PC-9 (cell line): ENCODE data around the gene SLC26A5. TPM values are rescaled to one million over a fixed set of nuclear protein-coding genes. Genes with fewer than 3 reads are reported as not detected.

Experiments used
- BruUV-seq: library from RNA; stranded (reverse); fragments of 400-500 nt; replicated peaks from 2 replicates; lab custom pipeline; 2021; lab: Mats Ljungman, UMichigan
- CTCF ChIA-PET: fragments of 300-600 bp; sonication (Branson Sonifier 250); formaldehyde crosslinking; loops from one replicate; lab custom pipeline; 2022; ENCODE audit warnings: antibody characterized with exemption; lab: Charles Lee
- POLR2A ChIA-PET: fragments of 300-600 bp; sonication (Branson Sonifier 250); formaldehyde crosslinking; loops from one replicate; lab custom pipeline; 2022; ENCODE audit warnings: antibody characterized with exemption; ENCODE audit not compliant: unreplicated experiment; lab: Charles Lee
- DNase-seq, 2 experiments: peaks; one replicate each; pipeline versions ENCODE4 v3.0.0 to v3.0.0-alpha.2; 2015 to 2022; ENCODE audit warnings: mixed read lengths in 1 of 2
- H2AFZ ChIP-seq: fragments of 200-600 bp; sonication (generic); 2 replicates; pipeline ENCODE4 v1.8.1; 2017; ENCODE audit warnings: antibody characterized with exemption
- H3F3A ChIP-seq: fragments of 200-600 bp; sonication (generic); 2 replicates; pipeline ENCODE4 v1.8.1; 2017; ENCODE audit warnings: antibody characterized with exemption, mild to moderate bottlenecking, low read depth; ENCODE audit not compliant: insufficient read depth
- H3K27ac ChIP-seq: fragments of 200-600 bp; sonication (generic); 2 replicates; pipeline ENCODE4 v1.6.1; 2016; ENCODE audit warnings: mixed run types
- H3K27me3 ChIP-seq: fragments of 200-600 bp; sonication (generic); 2 replicates; pipeline ENCODE4 v1.6.1; 2016; ENCODE audit warnings: low read depth, mixed run types; ENCODE audit not compliant: insufficient read depth
- H3K36me3 ChIP-seq: fragments of 200-600 bp; sonication (generic); 2 replicates; pipeline ENCODE4 v1.6.1; 2016; ENCODE audit warnings: low read depth, mixed run types
- H3K4me1 ChIP-seq: fragments of 200-600 bp; sonication (generic); replicated peaks from 2 replicates; pipeline ENCODE4 v1.6.1; 2016; ENCODE audit warnings: mixed run types; ENCODE audit not compliant: insufficient read depth
- H3K4me2 ChIP-seq: fragments of 200-600 bp; sonication (generic); 2 replicates; pipeline ENCODE4 v1.6.1; 2017; ENCODE audit warnings: mixed run types
- H3K4me3 ChIP-seq: fragments of 200-600 bp; sonication (generic); 2 replicates; pipeline ENCODE4 v1.6.1; 2016; ENCODE audit warnings: mixed run types
- H3K79me2 ChIP-seq: fragments of 200-600 bp; sonication (generic); 2 replicates; pipeline ENCODE4 v1.6.1; 2017; ENCODE audit warnings: low read depth, mixed run types
- H3K9me2 ChIP-seq: fragments of 200-600 bp; sonication (generic); 2 replicates; pipeline ENCODE4 v1.8.1; 2017; ENCODE audit warnings: mild to moderate bottlenecking; ENCODE audit not compliant: insufficient read depth
- H3K9me3 ChIP-seq: fragments of 200-600 bp; sonication (generic); 2 replicates; pipeline ENCODE4 v1.8.1; 2016; ENCODE audit warnings: low read depth; ENCODE audit not compliant: insufficient read depth
- H4K20me1 ChIP-seq: fragments of 200-600 bp; sonication (generic); 2 replicates; pipeline ENCODE4 v1.8.1; 2017; ENCODE audit not compliant: insufficient read depth
- CTCF ChIP-seq: fragments of 200-600 bp; sonication (generic); conservative IDR thresholded peaks from 2 replicates; pipeline ENCODE4 v1.6.1; 2017; ENCODE audit warnings: mixed run types, antibody characterized with exemption, mild to moderate bottlenecking, moderate library complexity
- EZH2 ChIP-seq: fragments of 200-600 bp; sonication (generic); IDR thresholded peaks from 2 replicates; pipeline ENCODE4 v1.8.0; 2017; ENCODE audit warnings: antibody characterized with exemption, low read depth
- intact Hi-C: fragments of 100-400 bp; cut with micrococcal nuclease; formaldehyde crosslinking; loops from one replicate; pipeline ENCODE4 v1.10.0; 2022; ENCODE audit not compliant: unreplicated experiment
- total RNA-seq: library from RNA; stranded (reverse); gene quantifications from 2 replicates; pipeline ENCODE4 v1.2.3, GENCODE V29; 2021

Gene SLC26A5
- total RNA-seq, 1 experiment from 2014 or later, result not detected

- Histone ChIP-seq H3K79me2 (no peaks in the 10 kb centered on the region), H3K4me2 (no peak overlapping the region), H4K20me1 (no peaks in the 10 kb centered on the region), H3K4me3 (no peak overlapping the region), H3K27me3 (peaks cover 62% of the 10 kb centered on the region), H3K4me1 (no peaks in the 10 kb centered on the region), H2AFZ (no peak overlapping the region), H3K36me3 (no peaks in the 10 kb centered on the region), H3K9me3 (no peaks in the 10 kb centered on the region), H3K27ac (no peak overlapping the region), H3F3A (no peaks in the 10 kb centered on the region), H3K9me2 (no peaks in the 10 kb centered on the region)
- TF ChIP-seq CTCF (no peak), EZH2 (no peak)
- DNase-seq, result no peak
- intact Hi-C loops, result loop anchor here (2.0 to 5.0 kb wide), 2 partner anchors 307 to 712 kb away; no protein-coding TSS in a partner anchor
- BruUV-seq, result no TSS peak
- POLR2A ChIA-PET, result no interaction called here
- CTCF ChIA-PET, result no interaction called here
Observed at GRCh38 chr7:103445228-103446048, 569 bp downstream of the SLC26A5 start.

GRCh38 chr7:103439661-103440060 lies 6.3 kb downstream of the SLC26A5 start:
- intact Hi-C loops, result no loop called here
- TF ChIP-seq EZH2, result no peak
- no peak for TF ChIP-seq CTCF
- no peak for DNase-seq
- H4K20me1 ChIP-seq, result no peaks in the 10 kb centered on the region
- no peaks in the 10 kb centered on the region for H3K36me3 ChIP-seq
- H3K4me1 ChIP-seq, result no peaks in the 10 kb centered on the region
- H3F3A ChIP-seq, result no peaks in the 10 kb centered on the region
- no peak overlapping the region for H2AFZ ChIP-seq
- CTCF ChIA-PET, result no interaction called here
- BruUV-seq, result no TSS peak
- H3K4me2 ChIP-seq, result no peak overlapping the region
- H3K9me3 ChIP-seq, result no peaks in the 10 kb centered on the region
- no peak overlapping the region for H3K27ac ChIP-seq
- H3K9me2 ChIP-seq, result no peaks in the 10 kb centered on the region
- H3K27me3 ChIP-seq, result peaks cover 33% of the 10 kb centered on the region
- POLR2A ChIA-PET, result no interaction called here
- H3K79me2 ChIP-seq, result no peaks in the 10 kb centered on the region
- H3K4me3 ChIP-seq, result no peak overlapping the region

- intact Hi-C loops, result no loop called here
- H3K27ac ChIP-seq, result no peak overlapping the region
- H3K4me3 ChIP-seq, result no peak overlapping the region
- TF ChIP-seq EZH2 (no peak), CTCF (no peak)
- peaks cover 14% of the 10 kb centered on the region; the same call in 1 of the 2 replicates for H3K27me3 ChIP-seq
- H3K9me3 ChIP-seq, result no peaks in the 10 kb centered on the region
- no peaks in the 10 kb centered on the region for H3K9me2 ChIP-seq
- no peaks in the 10 kb centered on the region for H3K36me3 ChIP-seq
- no peaks in the 10 kb centered on the region for H3K4me1 ChIP-seq
- no peak overlapping the region for H2AFZ ChIP-seq
- no peaks in the 10 kb centered on the region for H4K20me1 ChIP-seq
- ChIA-PET POLR2A (no interaction called here), CTCF (no interaction called here)
- no TSS peak for BruUV-seq
- H3K79me2 ChIP-seq, result no peaks in the 10 kb centered on the region
- no peak overlapping the region for H3K4me2 ChIP-seq
- H3F3A ChIP-seq, result no peaks in the 10 kb centered on the region
- no peak for DNase-seq
Observed at GRCh38 chr7:103437623-103438022, 8.4 kb downstream of the SLC26A5 start.
